Activated CD8-positive, alpha-beta memory T cell treated with anti-CD3 and anti-CD28 coated beads for 36 hours (primary cell): ENCODE results near the gene NPY1R. TPM values are rescaled to one million over a fixed set of nuclear protein-coding genes. Genes with fewer than 3 reads are reported as not detected.

Experiments used
- CTCF ChIA-PET: fragments of 350-600 bp; sonication (Branson Sonifier 250); formaldehyde crosslinking; loops from one replicate; lab custom pipeline; 2021; ENCODE audit warnings: antibody characterized with exemption; lab: Charles Lee
- POLR2A ChIA-PET: fragments of 350-600 bp; sonication (Branson Sonifier 250); formaldehyde crosslinking; loops from one replicate; lab custom pipeline; 2021; ENCODE audit warnings: antibody characterized with exemption; lab: Charles Lee
- total RNA-seq, 2 experiments: library from RNA; stranded (reverse); gene quantifications; one replicate each; pipeline ENCODE4 v1.2.3, GENCODE V29; 2021

The NPY1R gene
- not detected for total RNA-seq

- CTCF ChIA-PET = interaction anchor here (1.0 kb wide), 1 partner anchor 105 kb away, joined by 3 read pairs; no protein-coding TSS in a partner anchor
- POLR2A ChIA-PET = no interaction called here
These were observed at the start of gene NPY1R for GRCh38 chr4:163332526-163333406. Gene NPY1R (minus strand): TSS chr4:163332596. CDS start chr4:163326554, 6,042 bp downstream.

- CTCF ChIA-PET = no interaction called here
- POLR2A ChIA-PET = no interaction called here
These were observed 48.3 kb upstream of the NPY1R start for GRCh38 chr4:163380703-163381102.

- POLR2A ChIA-PET = no interaction called here
- CTCF ChIA-PET = no interaction called here
These were observed 46.3 kb upstream of the NPY1R start for GRCh38 chr4:163378661-163379060.

- ChIA-PET POLR2A (no interaction called here), CTCF (no interaction called here)
These were observed 39.6 kb upstream of the NPY1R start for GRCh38 chr4:163372029-163372428.

GRCh38 chr4:163367651-163368050, 35.3 kb upstream of the NPY1R start:
- CTCF ChIA-PET = no interaction called here
- POLR2A ChIA-PET = no interaction called here

GRCh38 chr4:163356104-163356503, 23.7 kb upstream of the NPY1R start:
- ChIA-PET CTCF (no interaction called here), POLR2A (no interaction called here)

GRCh38 chr4:163353054-163353453, 20.7 kb upstream of the NPY1R start:
- ChIA-PET POLR2A (no interaction called here), CTCF (no interaction called here)

GRCh38 chr4:163350672-163351071, 18.3 kb upstream of the NPY1R start:
- ChIA-PET POLR2A (no interaction called here), CTCF (no interaction called here)

- CTCF ChIA-PET = no interaction called here
- POLR2A ChIA-PET = no interaction called here
These were observed 12.0 kb upstream of the NPY1R start for GRCh38 chr4:163344147-163345125.

- ChIA-PET CTCF (no interaction called here), POLR2A (interaction anchor here (0.7 kb wide), 1 partner anchor 298 kb away, joined by 3 read pairs; no protein-coding TSS in a partner anchor)
These were observed 11.3 kb upstream of the NPY1R start, which contains the start of gene NPY5R for GRCh38 chr4:163343604-163344146. Gene NPY5R (plus strand): TSS chr4:163343892. CDS start chr4:163350274, 6,382 bp downstream.

- POLR2A ChIA-PET = no interaction called here
- CTCF ChIA-PET = no interaction called here
These were observed 3.0 kb upstream of the NPY1R start for GRCh38 chr4:163335384-163335783.

GRCh38 chr4:163331629-163332376, 593 bp downstream of the NPY1R start:
- POLR2A ChIA-PET = no interaction called here
- CTCF ChIA-PET = no interaction called here

- ChIA-PET CTCF (no interaction called here), POLR2A (no interaction called here)
These were observed 1.3 kb downstream of the NPY1R start for GRCh38 chr4:163330916-163331628.

- ChIA-PET POLR2A (no interaction called here), CTCF (no interaction called here)
These were observed 15.3 kb downstream of the NPY1R start for GRCh38 chr4:163317110-163317509.

- POLR2A ChIA-PET = no interaction called here
These were observed 22.9 kb downstream of the NPY1R start for GRCh38 chr4:163309466-163309865.

GRCh38 chr4:163303069-163303468, 29.3 kb downstream of the NPY1R start:
- CTCF ChIA-PET = no interaction called here
- POLR2A ChIA-PET = no interaction called here

More at GRCh38 chr4:163309466-163309865, 22.9 kb downstream of the NPY1R start:
- CTCF ChIA-PET = no interaction called here

GRCh38 chr4:163300445-163300844, 32.0 kb downstream of the NPY1R start:
- CTCF ChIA-PET = no interaction called here
- POLR2A ChIA-PET = no interaction called here

GRCh38 chr4:163295138-163295537, 37.3 kb downstream of the NPY1R start:
- ChIA-PET POLR2A (no interaction called here), CTCF (no interaction called here)
